Amniotic stem cell (primary cell): ENCODE data around the gene SHISAL2A.
"Not testable (repeated sequence)": the region's sequence is repeated elsewhere in the genome, so short reads cannot be mapped to it uniquely, and the experiment has no call there.

Experiments
- DNase-seq: peaks from one replicate; lab custom pipeline; 2025; lab: John Stamatoyannopoulos, UW

The SHISAL2A gene

DNA sequence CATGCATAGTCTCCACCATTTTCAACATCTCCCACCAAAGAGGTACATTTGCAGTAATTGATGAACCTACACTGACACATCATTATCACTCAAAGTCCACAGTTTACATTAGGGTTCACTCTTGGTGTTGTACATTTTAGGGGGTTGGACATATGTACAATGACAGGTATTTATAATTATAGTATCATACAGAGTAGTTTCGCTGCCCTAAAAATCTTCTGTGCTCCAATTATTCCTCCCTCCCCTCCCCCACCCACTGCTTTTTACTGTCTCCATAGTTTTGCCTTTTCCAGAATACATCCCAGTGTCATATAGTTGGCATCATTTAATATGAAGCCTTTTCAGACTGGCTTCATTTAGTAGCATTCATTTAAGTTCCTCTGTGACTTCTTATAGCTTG lies 51.6 kb downstream of the SHISAL2A start:
- no peak for DNase-seq

DNA sequence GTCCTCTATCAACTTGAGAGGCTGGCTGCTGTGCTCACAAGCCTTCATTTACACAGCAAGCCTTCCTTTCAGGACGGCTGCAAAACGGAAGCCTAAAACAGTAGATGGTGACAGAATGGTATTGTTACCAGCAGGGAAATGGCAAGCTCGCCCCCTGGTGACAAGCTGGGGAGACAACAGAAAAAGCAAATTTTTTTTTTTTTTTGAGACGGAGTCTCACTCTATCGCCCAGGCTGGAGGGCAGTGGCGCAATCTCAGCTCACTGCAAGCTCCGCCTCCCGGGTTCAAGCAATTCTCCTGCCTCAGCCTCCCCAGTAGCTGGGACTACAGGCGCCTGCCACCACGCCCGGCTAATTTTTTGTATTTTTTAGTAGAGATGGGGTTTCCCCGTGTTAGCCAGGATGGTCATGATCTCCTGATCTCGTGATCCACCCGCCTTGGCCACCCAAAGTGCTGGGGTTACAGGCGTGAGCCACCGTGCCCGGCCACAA lies 53.3 kb downstream of the SHISAL2A start:
- peak; percentile 36 for DNase-seq

DNA sequence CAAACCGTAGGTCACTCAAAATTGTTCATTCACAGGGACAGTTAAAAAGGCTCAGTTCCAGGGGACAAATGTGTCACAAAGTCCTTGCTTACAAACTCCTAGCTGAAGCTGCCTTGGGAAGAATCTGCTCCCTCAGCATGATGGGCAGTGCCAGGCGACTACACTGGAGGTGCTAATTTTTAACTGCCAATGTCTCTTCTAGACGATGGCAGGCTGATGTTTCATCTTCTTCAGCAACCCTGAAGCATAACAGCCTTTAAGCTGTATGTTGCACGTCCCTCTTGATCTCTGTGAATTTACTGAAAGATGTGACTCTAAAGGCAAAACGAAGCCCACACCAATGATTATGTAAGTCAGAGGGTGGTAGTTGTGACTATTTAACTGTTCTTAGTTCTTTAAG lies 53.9 kb downstream of the SHISAL2A start:
- no peak for DNase-seq

DNA sequence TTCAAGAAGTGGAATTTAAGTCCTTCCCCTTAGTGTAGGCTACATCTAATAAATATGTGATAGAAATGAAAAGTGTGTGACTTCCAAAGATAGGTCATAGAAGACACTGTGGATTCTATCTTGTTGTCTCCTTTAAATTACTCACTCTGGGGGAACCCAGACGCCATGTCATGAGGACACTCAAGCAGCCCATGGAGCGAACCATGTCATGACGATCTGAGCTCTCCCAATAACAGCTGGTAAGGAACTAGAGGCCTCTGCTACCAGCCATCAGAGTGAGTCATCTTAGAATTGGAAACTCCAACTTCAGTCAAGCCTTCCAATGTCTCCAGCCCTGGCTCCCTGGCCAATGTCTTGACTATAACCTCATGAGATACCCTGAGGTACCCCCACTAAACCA lies 58.9 kb downstream of the SHISAL2A start:
- DNase-seq, result no peak

DNA sequence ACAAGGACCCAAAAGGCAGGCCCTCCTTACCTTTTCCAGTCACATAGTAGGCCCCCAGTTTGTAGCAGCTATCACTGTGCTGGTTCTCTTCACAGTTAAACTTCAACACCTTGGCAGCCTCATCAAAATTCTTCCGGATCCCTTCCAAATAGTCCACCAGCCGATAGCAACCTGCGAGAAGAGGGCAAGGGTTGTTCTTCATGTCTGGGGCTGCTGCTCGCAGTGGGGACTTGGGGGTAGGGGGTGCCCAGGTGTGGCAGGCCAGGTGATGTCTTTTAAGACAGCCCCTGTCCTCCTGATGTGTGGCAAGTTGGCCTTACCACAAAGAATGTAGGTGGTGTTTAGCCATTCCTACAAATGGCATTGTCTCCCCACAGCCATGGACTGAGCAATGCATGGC lies 59.7 kb downstream of the SHISAL2A start:
- DNase-seq, result no peak

DNA sequence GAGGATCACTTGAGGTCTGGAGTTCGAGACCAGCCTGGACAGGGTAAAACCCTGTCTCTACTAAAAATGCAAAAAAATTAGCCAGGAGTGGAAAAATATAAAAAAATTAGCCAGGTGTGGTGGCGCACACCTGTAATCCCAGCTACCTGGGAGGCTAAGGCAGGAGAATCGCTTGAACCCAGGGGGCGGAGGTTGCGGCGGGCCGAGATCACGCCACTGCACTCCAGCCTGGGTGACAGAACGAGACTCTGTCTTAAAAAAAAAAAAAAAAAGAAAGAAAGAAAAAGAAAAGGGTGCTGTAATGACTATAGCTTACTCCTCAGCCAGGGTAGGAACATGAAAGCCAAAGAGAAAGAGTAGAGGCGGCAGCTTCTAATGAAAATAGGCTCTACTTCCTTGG lies 60.4 kb downstream of the SHISAL2A start:
- DNase-seq, result not testable (repeated sequence)

DNA sequence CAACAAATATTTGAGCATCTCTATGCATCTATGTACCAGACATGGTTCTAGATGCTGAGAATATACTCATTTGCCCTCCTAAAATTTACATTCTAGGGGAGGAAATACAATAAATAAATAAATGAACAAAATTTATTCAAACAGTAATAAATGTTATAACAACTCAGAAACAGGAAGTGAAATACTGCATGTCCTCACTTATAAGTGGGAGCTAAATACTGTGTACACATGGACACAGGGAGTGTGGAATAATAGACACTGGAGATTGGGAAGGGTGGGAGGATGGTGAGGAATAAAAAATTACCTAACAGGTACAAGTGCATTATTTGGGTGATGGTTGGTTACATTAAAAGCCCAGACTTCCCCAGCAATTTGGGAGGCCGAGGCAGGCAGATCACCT lies 60.9 kb downstream of the SHISAL2A start:
- no peak for DNase-seq

DNA sequence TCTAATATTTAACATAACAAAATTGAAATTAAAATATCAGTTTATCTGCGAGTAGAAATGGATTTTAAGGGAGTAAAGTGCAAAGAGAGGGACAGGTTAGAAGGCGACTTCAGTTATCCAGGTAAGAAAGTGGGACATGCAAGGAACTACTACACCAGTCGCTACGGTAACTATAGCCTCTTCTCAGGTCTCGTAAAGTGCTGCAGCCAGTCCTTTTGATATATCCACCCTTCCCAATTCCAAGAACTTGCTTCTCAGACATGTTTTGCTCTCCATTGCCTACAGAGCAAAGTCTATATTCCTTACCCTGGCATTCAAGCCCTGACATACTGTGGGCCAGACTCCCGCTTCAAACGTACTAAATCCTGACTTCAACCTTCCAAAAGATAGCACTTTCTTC lies 62.7 kb downstream of the SHISAL2A start:
- DNase-seq, result no peak

DNA sequence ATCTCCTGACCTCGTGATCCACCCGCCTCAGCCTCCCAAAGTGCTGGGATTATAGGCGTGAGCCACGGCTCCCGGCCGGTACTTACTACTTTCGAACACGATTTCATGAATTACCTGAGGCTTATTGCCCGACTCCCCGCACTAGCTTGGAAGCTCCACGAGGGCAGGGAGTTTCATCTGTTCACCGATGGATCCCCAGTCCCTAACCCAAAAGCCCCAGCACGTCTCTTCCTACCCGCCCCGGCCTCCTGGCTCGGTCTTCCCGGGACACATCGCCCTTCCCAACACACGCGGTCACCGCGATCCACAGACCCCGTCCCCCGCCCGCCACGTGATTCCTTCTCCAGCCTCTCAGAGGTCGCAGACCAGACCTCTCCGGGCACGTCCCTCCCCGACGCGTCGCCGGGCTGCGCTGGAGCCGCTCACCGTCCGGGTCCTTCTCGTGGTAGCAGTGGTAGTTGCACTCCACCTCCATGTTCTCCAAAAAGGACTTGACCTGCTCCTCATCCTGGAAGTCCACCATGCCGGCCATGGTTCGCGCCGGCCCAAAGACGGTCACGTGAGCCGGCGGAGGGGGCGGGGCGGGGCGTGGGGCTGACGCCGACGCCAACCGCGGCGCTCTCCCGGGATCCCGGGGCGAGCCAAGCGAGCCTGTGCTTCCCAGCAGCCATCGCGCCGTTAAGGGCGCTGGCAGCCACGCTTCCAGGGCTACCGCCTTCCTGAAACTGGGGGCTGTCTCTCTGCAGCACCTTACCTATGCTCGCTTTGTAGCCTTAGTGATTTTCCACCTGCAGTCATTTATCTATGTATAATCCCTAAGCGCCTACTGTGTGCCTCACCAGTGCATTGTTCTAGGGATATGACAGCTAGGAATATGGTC lies 65.1 kb downstream of the SHISAL2A start, which contains the start of gene COA7:
Gene COA7 (minus strand): TSS at position 553 of the 880 bp plus-strand sequence. CDS start 21 bp downstream, at position 532.
- DNase-seq, result peak; percentile 51

DNA sequence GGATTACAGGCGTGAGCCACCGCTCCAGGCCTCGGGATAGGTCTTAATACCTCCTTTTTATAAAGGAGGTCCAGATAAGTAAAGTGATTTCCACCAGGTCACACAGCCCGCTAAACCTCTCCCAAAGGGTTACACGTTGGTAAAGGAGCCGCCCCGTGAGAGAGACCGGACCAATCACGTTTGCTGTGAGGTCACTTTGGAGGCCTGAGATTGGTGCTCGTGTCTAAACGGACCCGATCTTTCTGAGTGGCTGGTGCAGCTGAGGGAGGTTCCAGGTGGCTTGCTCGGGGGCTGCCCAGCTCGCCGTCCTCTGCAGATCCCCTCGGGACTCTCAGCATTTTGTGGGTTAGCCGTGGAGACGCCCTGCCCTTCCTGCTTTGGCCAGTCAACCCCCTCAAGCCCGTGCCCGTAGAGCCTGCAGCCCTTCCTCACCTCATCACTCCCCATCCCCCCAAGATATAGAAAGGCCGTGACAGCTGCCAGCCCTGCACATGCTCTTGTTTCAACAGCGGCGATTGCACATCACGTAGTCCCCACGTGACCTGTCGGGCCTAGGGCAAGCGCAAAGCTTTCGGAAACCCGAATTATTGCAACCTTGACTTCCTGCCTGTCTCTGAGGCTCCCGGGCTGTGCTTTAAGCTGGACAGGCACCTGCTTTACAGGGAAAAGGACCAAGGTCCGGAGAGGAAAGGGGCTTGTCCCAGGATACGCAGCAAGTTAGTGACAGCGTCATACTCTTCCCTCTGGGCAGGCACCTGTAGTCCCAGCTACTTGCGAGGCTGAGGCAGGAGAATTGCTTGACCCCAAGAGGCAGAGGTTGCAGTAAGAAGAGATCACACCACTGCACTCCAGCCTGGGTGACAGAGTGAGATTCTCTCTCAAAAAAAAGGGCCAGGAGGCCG lies 70.2 kb downstream of the SHISAL2A start:
- peak; percentile 83 for DNase-seq

DNA sequence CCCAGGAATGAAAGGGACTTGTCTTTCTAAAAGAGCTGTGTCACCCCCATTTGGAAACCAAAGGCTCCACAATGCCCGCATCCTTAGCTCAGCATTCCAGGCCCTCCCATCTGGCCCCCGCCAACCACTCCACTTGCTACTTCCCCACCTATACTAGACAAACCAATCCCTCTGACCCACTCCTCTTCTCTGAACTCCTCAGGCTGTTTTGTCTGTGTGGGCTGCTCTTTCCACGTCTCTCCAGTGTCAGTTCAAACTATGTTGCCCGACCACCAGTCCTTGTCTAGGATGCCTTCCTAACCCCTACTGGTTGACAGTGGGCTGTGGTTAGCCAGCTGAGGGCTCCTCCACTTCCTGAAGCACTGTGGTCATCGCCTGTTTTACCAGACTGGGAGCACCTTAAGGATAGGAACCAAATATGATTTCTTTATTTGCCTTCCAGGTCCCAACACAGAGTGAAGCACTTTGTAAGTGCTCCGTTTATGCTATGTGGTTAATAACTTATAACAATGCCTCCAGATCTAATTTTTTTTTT lies 73.2 kb downstream of the SHISAL2A start:
- DNase-seq, result no peak
